RWPE2 (cell line): ENCODE results near the gene RPS6KA2.

Experiments
- ATAC-seq: fragments of 200-7000 bp; cut with Tn5 transposase; 3 replicates; pipeline ENCODE4 v1.9.1; 2021; ENCODE audit warnings: low read depth
- DNase-seq: peaks from one replicate; pipeline ENCODE4 v3.0.0-alpha.2; 2020; ENCODE audit warnings: low spot score
- H3K27ac ChIP-seq: fragments of 450-650 bp; 2 replicates; pipeline ENCODE4 v1.5.1; 2017; ENCODE audit warnings: mild to moderate bottlenecking; ENCODE audit not compliant: poor library complexity, severe bottlenecking
- H3K27me3 ChIP-seq: fragments of 250-450 bp; sonication (Bioruptor Pico); 2 replicates; pipeline ENCODE4 v1.5.1; 2021; ENCODE audit warnings: mild to moderate bottlenecking, moderate library complexity; ENCODE audit not compliant: insufficient read depth, poor library complexity, severe bottlenecking
- H3K36me3 ChIP-seq: fragments of 250-450 bp; sonication (Bioruptor Pico); 2 replicates; pipeline ENCODE4 v1.5.1; 2020; ENCODE audit warnings: low read depth, mild to moderate bottlenecking, moderate library complexity
- H3K4me1 ChIP-seq: fragments of 250-450 bp; sonication (Bioruptor Pico); 2 replicates; pipeline ENCODE4 v1.5.1; 2021; ENCODE audit warnings: mild to moderate bottlenecking, moderate library complexity; ENCODE audit not compliant: insufficient read depth, poor library complexity, severe bottlenecking
- H3K4me3 ChIP-seq: fragments of 250-450 bp; sonication (Bioruptor Pico); 2 replicates; pipeline ENCODE4 v1.5.1; 2021; ENCODE audit warnings: mild to moderate bottlenecking, moderate library complexity; ENCODE audit not compliant: severe bottlenecking
- H3K9me3 ChIP-seq: fragments of 250-450 bp; sonication (Bioruptor Pico); 2 replicates; pipeline ENCODE4 v1.5.1; 2021; ENCODE audit warnings: mild to moderate bottlenecking, moderate library complexity; ENCODE audit not compliant: severe bottlenecking
- TF ChIP-seq, protein P1 (sequence below): fragments of 450-650 bp; IDR thresholded peaks from one replicate; pipeline ENCODE4 v1.5.1; 2017; ENCODE audit warnings: mild to moderate bottlenecking, moderate library complexity; ENCODE audit not compliant: poor library complexity, severe bottlenecking

RPS6KA2 gene

GRCh38 chr6:166446567-166447065 is 180.4 kb downstream of the RPS6KA2 start:
- TF ChIP-seq, protein P1, sequence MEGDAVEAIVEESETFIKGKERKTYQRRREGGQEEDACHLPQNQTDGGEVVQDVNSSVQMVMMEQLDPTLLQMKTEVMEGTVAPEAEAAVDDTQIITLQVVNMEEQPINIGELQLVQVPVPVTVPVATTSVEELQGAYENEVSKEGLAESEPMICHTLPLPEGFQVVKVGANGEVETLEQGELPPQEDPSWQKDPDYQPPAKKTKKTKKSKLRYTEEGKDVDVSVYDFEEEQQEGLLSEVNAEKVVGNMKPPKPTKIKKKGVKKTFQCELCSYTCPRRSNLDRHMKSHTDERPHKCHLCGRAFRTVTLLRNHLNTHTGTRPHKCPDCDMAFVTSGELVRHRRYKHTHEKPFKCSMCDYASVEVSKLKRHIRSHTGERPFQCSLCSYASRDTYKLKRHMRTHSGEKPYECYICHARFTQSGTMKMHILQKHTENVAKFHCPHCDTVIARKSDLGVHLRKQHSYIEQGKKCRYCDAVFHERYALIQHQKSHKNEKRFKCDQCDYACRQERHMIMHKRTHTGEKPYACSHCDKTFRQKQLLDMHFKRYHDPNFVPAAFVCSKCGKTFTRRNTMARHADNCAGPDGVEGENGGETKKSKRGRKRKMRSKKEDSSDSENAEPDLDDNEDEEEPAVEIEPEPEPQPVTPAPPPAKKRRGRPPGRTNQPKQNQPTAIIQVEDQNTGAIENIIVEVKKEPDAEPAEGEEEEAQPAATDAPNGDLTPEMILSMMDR, result no peak
- DNase-seq (peak; percentile 27), ATAC-seq (no peak)
- H3K27ac ChIP-seq, result no peak overlapping the region
- H3K9me3 ChIP-seq, result no peaks in the 10 kb centered on the region
- H3K27me3 ChIP-seq, result no peaks in the 10 kb centered on the region
- no peaks in the 10 kb centered on the region for H3K4me1 ChIP-seq
- H3K36me3 ChIP-seq, result peaks cover 29% of the 10 kb centered on the region
- no peak overlapping the region for H3K4me3 ChIP-seq

GRCh38 chr6:166446146-166446545 is 180.9 kb downstream of the RPS6KA2 start:
- TF ChIP-seq, protein P1, result no peak
- no peak overlapping the region for H3K4me3 ChIP-seq
- DNase-seq (peak; percentile 7), ATAC-seq (no peak)
- H3K27ac ChIP-seq, result no peak overlapping the region
- no peaks in the 10 kb centered on the region for H3K4me1 ChIP-seq
- H3K36me3 ChIP-seq, result peaks cover 29% of the 10 kb centered on the region
- no peaks in the 10 kb centered on the region for H3K9me3 ChIP-seq
- no peaks in the 10 kb centered on the region for H3K27me3 ChIP-seq

GRCh38 chr6:166444446-166444845 is 182.6 kb downstream of the RPS6KA2 start:
- DNase-seq (peak; percentile 19), ATAC-seq (no peak)
- H3K4me1 ChIP-seq, result no peaks in the 10 kb centered on the region
- H3K27me3 ChIP-seq, result no peaks in the 10 kb centered on the region
- TF ChIP-seq, protein P1, result no peak
- no peak overlapping the region for H3K27ac ChIP-seq
- no peaks in the 10 kb centered on the region for H3K9me3 ChIP-seq
- peaks cover 29% of the 10 kb centered on the region for H3K36me3 ChIP-seq
- no peak overlapping the region for H3K4me3 ChIP-seq

DNA sequence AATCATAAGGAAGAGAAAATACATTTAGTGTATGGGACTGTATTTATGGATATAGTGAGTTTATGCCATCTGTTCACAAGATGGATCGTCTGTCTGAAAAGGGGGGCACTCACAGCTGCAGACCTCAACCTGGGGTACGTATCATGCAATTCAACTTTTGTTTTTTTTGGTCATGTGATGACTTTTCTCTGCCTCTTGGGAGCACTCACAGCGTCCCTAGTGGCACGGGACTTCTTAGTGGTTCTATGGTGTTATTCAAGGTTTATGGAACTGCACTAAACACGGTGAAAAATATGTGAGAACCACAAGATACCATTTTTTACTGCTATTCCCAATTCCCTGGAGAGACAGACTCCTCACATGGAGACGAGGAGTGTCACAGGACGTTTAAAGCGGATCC is 183.9 kb downstream of the RPS6KA2 start:
- no peak for ATAC-seq
- Histone ChIP-seq H3K4me3 (no peak overlapping the region), H3K27me3 (no peaks in the 10 kb centered on the region), H3K4me1 (no peaks in the 10 kb centered on the region), H3K36me3 (peaks cover 24% of the 10 kb centered on the region), H3K27ac (no peak overlapping the region), H3K9me3 (no peaks in the 10 kb centered on the region)
- DNase-seq, result no peak
- TF ChIP-seq, protein P1, result no peak

- TF ChIP-seq, protein P1, result no peak
- no peak overlapping the region for H3K27ac ChIP-seq
- ATAC-seq (no peak), DNase-seq (no peak)
- H3K4me3 ChIP-seq, result no peak overlapping the region
- no peaks in the 10 kb centered on the region for H3K4me1 ChIP-seq
- H3K27me3 ChIP-seq, result no peaks in the 10 kb centered on the region
- H3K9me3 ChIP-seq, result no peaks in the 10 kb centered on the region
- peaks cover 20% of the 10 kb centered on the region for H3K36me3 ChIP-seq
Observed at GRCh38 chr6:166442131-166442685, 184.8 kb downstream of the RPS6KA2 start.
